Measurements from ENCODE around the gene SPATA46. TPM values are rescaled to one million over a fixed set of nuclear protein-coding genes. Genes with fewer than 3 reads are reported as not detected.

SPATA46 gene
- not detected in 2 replicates for total RNA-seq

GRCh38 chr1:162376691-162377090, at the start of gene SPATA46:
Gene SPATA46, minus strand, starts transcription at chr1:162376854. Its CDS starts 64 bp downstream, at chr1:162376790.

GRCh38 chr1:162412002-162412401, 35.3 kb upstream of the SPATA46 start, which contains the start of gene SH2D1B:
Gene SH2D1B, minus strand, starts transcription at chr1:162412136. Its CDS starts 120 bp downstream, at chr1:162412016.

DNA sequence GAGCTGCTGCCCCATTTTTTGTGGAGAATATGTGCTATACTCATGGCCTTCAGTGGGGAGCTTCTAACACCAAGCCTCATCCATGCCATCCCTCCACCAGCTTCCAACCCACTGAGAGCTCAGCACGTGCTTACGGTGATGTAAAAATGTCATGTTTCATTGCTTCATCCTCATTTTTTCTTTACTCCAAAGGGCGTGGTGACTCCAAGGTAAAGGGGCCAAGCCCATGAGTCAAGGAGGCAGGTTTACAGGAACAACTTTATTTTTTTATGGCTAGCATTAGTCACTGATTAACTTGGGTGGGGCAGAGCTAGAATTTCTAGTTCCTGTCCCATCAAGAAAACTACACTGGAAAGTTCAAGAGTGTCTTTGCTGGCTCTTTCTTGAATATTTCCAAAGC, 4.7 kb upstream of the SPATA46 start, which contains the start of gene C1orf226:
Gene C1orf226 (plus strand): TSS at position 346 of the 400 bp plus-strand sequence. CDS start 174 bp downstream, outside the sequence.

Small RNAs within 50 kb of the gene (small RNA-seq; reads per million reads assigned to genes)
- gene MIR556 (0.24 reads per million), gene RNA5SP61 (not detected)

Other genes starting within 250 kb of the SPATA46 start
- gene C1orf226, start 4.9 kb upstream of the SPATA46 start, total RNA-seq = 1.3 and 2.3 TPM in 2 replicates
- not detected in 2 replicates for gene SH2D1B, start 35.3 kb upstream of the SPATA46 start, total RNA-seq
- gene UHMK1, start 121.0 kb upstream of the SPATA46 start, total RNA-seq = 65.3 and 81.3 TPM in 2 replicates
- gene UAP1, start 184.9 kb upstream of the SPATA46 start, total RNA-seq = 112 and 130 TPM in 2 replicates